HCT116 (cell line): ENCODE data around the gene FAM118B. TPM values are rescaled to one million over a fixed set of nuclear protein-coding genes. Genes with fewer than 3 reads are reported as not detected.

Source experiments
- ATAC-seq: fragments of 200-7000 bp; cut with Tn5 transposase; 2 replicates; pipeline ENCODE4 v1.9.1; 2020; ENCODE audit warnings: mild to moderate bottlenecking, moderate library complexity
- BruUV-seq: library from RNA; stranded (reverse); fragments of 400-500 nt; replicated peaks from 2 replicates; lab custom pipeline; 2021; lab: Mats Ljungman, UMichigan
- CTCF ChIA-PET: fragments of 300-600 bp; sonication (Branson Sonifier 250); formaldehyde crosslinking; loops from one replicate; lab custom pipeline; 2021; ENCODE audit warnings: antibody characterized with exemption; lab: Charles Lee
- POLR2A ChIA-PET: fragments of 300-600, 350-600 bp; sonication (Branson Sonifier 250); formaldehyde crosslinking; loops from one replicate; lab custom pipeline; 2021; ENCODE audit warnings: antibody characterized with exemption; lab: Charles Lee
- RAD21 ChIA-PET, 2 experiments: fragments of 300-600 bp; sonication (Branson Sonifier 250); formaldehyde crosslinking; loops; one replicate each; lab custom pipeline; 2023; ENCODE audit warnings: low total read pairs in 2 of 2; ENCODE audit not compliant: uncharacterized antibody in 2 of 2, unreplicated experiment in 2 of 2, low non-redundant PET in 1 of 2; lab: Charles Lee
- DNase-seq: peaks from one replicate; pipeline ENCODE4 v3.0.0-alpha.2; 2010; ENCODE audit warnings: low read depth, low spot score
- H2AFZ ChIP-seq: fragments of 200-600 bp; shearing (Covaris generic), sonication (generic); 2 replicates; pipeline ENCODE4 v1.6.1; 2017; ENCODE audit warnings: low read depth, mixed run types, mixed read lengths, antibody characterized with exemption, low read length; ENCODE audit not compliant: poor library complexity, severe bottlenecking
- H3K27ac ChIP-seq: 2 replicates; pipeline ENCODE4 v1.5.1; 2012; ENCODE audit warnings: low read depth, low read length
- H3K27me3 ChIP-seq: fragments of 200-600 bp; sonication (generic); 2 replicates; pipeline ENCODE4 v1.6.1; 2016; ENCODE audit warnings: mixed run types, low read length, mixed read lengths; ENCODE audit not compliant: insufficient read depth
- H3K36me3 ChIP-seq, 2 experiments: fragments of 200-500 bp in 1 of 2; fragments of 200-600 bp in 1 of 2; sonication (Bioruptor generic) in 1 of 2; sonication (generic) in 1 of 2; 2 replicates each; pipeline versions ENCODE4 v1.5.1 to v1.6.1; 2014 to 2016; ENCODE audit warnings: low read length in 2 of 2, inconsistent platforms in 1 of 2, mixed read lengths in 1 of 2, mixed run types in 1 of 2; ENCODE audit not compliant: insufficient read depth in 2 of 2, control insufficient read depth in 1 of 2
- H3K4me1 ChIP-seq, 2 experiments: fragments of 200-600 bp in 1 of 2; sonication (generic) in 1 of 2; 2 replicates each; pipeline versions ENCODE4 v1.5.1 to v1.6.1; 2012 to 2017; ENCODE audit warnings: low read length in 2 of 2, inconsistent platforms in 1 of 2, mild to moderate bottlenecking in 1 of 2, mixed read lengths in 1 of 2, mixed run types in 1 of 2, moderate library complexity in 1 of 2; ENCODE audit not compliant: insufficient read depth in 2 of 2, control insufficient read depth in 1 of 2
- H3K4me2 ChIP-seq: fragments of 200-600 bp; sonication (generic); 2 replicates; pipeline ENCODE4 v1.6.1; 2017; ENCODE audit warnings: mixed run types, low read length, mixed read lengths
- H3K4me3 ChIP-seq, 2 experiments: fragments of 200-600 bp in 1 of 2; sonication (generic) in 1 of 2; replicated peaks in 1 of 2; 2 replicates each; pipeline ENCODE4 v1.5.1; 2011 to 2016; ENCODE audit warnings: low read length in 2 of 2, control low read depth in 1 of 2, low read depth in 1 of 2, mild to moderate bottlenecking in 1 of 2, mixed read lengths in 1 of 2, mixed run types in 1 of 2
- H3K79me2 ChIP-seq: fragments of 200-600 bp; sonication (generic); 2 replicates; pipeline ENCODE4 v1.6.1; 2017; ENCODE audit warnings: mild to moderate bottlenecking, mixed run types, low read length, moderate library complexity, mixed read lengths; ENCODE audit not compliant: insufficient read depth
- H3K9ac ChIP-seq: fragments of 200-600 bp; sonication (generic); 2 replicates; pipeline ENCODE4 v1.6.1; 2016; ENCODE audit warnings: low read length, mixed read lengths
- H3K9me2 ChIP-seq: fragments of 200-600 bp; sonication (generic), shearing (Covaris generic); 2 replicates; pipeline ENCODE4 v1.6.1; 2017; ENCODE audit warnings: mixed run types, mild to moderate bottlenecking, moderate library complexity; ENCODE audit not compliant: insufficient read depth
- H3K9me3 ChIP-seq, 2 experiments: fragments of 200-500 bp in 1 of 2; fragments of 200-600 bp in 1 of 2; sonication (Bioruptor generic) in 1 of 2; sonication (generic) in 1 of 2; 2 replicates each; pipeline ENCODE4 v1.6.1; 2014 to 2017; ENCODE audit warnings: low read length in 2 of 2, mixed read lengths in 2 of 2, inconsistent platforms in 1 of 2, low read depth in 1 of 2, mild to moderate bottlenecking in 1 of 2, mixed run types in 1 of 2, moderate library complexity in 1 of 2; ENCODE audit not compliant: control insufficient read depth in 1 of 2, insufficient read depth in 1 of 2
- H4K20me1 ChIP-seq: fragments of 200-600 bp; sonication (generic), shearing (Covaris generic); 2 replicates; pipeline ENCODE4 v1.6.1; 2017; ENCODE audit warnings: mixed run types, mild to moderate bottlenecking, moderate library complexity; ENCODE audit not compliant: insufficient read depth
- CBX3 ChIP-seq: IDR thresholded peaks from 2 replicates; pipeline ENCODE4 v1.6.1; 2012; ENCODE audit warnings: low read depth
- EGR1 ChIP-seq: IDR thresholded peaks from 2 replicates; pipeline ENCODE4 v1.6.1; 2012; ENCODE audit warnings: low read depth
- ELF1 ChIP-seq: IDR thresholded peaks from 2 replicates; pipeline ENCODE4 v1.6.1; 2012; ENCODE audit warnings: low read depth, borderline replicate concordance
- EZH2 ChIP-seq: fragments of 200-600 bp; sonication (generic); IDR thresholded peaks from 2 replicates; pipeline ENCODE4 v1.6.1; 2017; ENCODE audit warnings: antibody characterized with exemption, mixed run types
- EZH2phosphoT487 ChIP-seq: fragments of 200-600 bp; IDR thresholded peaks from 2 replicates; pipeline ENCODE4 v1.6.1; 2018; ENCODE audit warnings: antibody characterized with exemption, borderline replicate concordance
- FOSL1 ChIP-seq: IDR thresholded peaks from 2 replicates; pipeline ENCODE4 v1.6.1; 2012; ENCODE audit warnings: low read depth
- JUND ChIP-seq: IDR thresholded peaks from 2 replicates; pipeline ENCODE4 v1.6.1; 2012
- POLR2A ChIP-seq: IDR thresholded peaks from 2 replicates; pipeline ENCODE4 v1.7.0; 2011; ENCODE audit warnings: borderline replicate concordance; ENCODE audit not compliant: insufficient read depth, insufficient read length; ENCODE audit errors: extremely low read depth
- POLR2AphosphoS5 ChIP-seq: IDR thresholded peaks from 2 replicates; pipeline ENCODE4 v1.6.1; 2011; ENCODE audit warnings: mild to moderate bottlenecking, low read depth, low read length, moderate library complexity
- RAD21 ChIP-seq: IDR thresholded peaks from 2 replicates; pipeline ENCODE4 v1.6.1; 2012; ENCODE audit warnings: low read depth, mild to moderate bottlenecking
- SIN3A ChIP-seq: IDR thresholded peaks from 2 replicates; pipeline ENCODE4 v1.6.1; 2012; ENCODE audit warnings: low read depth
- SP1 ChIP-seq: IDR thresholded peaks from 2 replicates; pipeline ENCODE4 v1.6.1; 2012; ENCODE audit warnings: low read depth
- SRF ChIP-seq: IDR thresholded peaks from 2 replicates; pipeline ENCODE4 v1.6.1; 2012; ENCODE audit warnings: low read depth
- YY1 ChIP-seq: IDR thresholded peaks from 2 replicates; pipeline ENCODE4 v1.6.1; 2011; ENCODE audit warnings: low read length, low read depth, moderate library complexity, mild to moderate bottlenecking; ENCODE audit not compliant: insufficient replicate concordance; ENCODE audit errors: extremely low read depth
- ZFX ChIP-seq: fragments of 450-650 bp; IDR thresholded peaks from 2 replicates; pipeline ENCODE4 v1.6.1; 2017
- ZNF274 ChIP-seq: fragments of 200-500 bp; sonication (Bioruptor generic); IDR thresholded peaks from 2 replicates; pipeline ENCODE4 v1.6.1; 2014; ENCODE audit warnings: mild to moderate bottlenecking, low read depth, low read length, inconsistent platforms
- intact Hi-C: fragments of 100-400 bp; cut with micrococcal nuclease; formaldehyde crosslinking; loops from 2 replicates; pipeline ENCODE4 v1.10.0; 2022
- total RNA-seq: library from RNA; stranded (reverse); gene quantifications from one replicate; pipeline ENCODE4 v1.2.1, GENCODE V29; 2021; ENCODE audit not compliant: unreplicated experiment
- TF ChIP-seq, protein P1 (sequence below): IDR thresholded peaks from 2 replicates; pipeline ENCODE4 v1.6.1; 2011; ENCODE audit warnings: mild to moderate bottlenecking, low read length, moderate library complexity; ENCODE audit not compliant: insufficient replicate concordance; ENCODE audit errors: extremely low read depth
- TF ChIP-seq, protein P2 (sequence below), 3 experiments: fragments of 200-600 bp in 1 of 3; sonication (generic) in 1 of 3; IDR thresholded peaks in 2 of 3; conservative IDR thresholded peaks in 1 of 3; 2 replicates each; pipeline ENCODE4 v1.5.1; 2012 to 2017; ENCODE audit warnings: low read depth in 2 of 3, low read length in 2 of 3, antibody characterized with exemption in 1 of 3, borderline replicate concordance in 1 of 3, control low read depth in 1 of 3, mild to moderate bottlenecking in 1 of 3, mixed read lengths in 1 of 3, mixed run types in 1 of 3, moderate library complexity in 1 of 3; ENCODE audit not compliant: insufficient read depth in 1 of 3
- TF ChIP-seq, protein P3 (sequence below): IDR thresholded peaks from 2 replicates; pipeline ENCODE4 v1.6.1; 2012

FAM118B gene
- total RNA-seq, 1 experiment from 2014 or later: 12.8 TPM

DNA sequence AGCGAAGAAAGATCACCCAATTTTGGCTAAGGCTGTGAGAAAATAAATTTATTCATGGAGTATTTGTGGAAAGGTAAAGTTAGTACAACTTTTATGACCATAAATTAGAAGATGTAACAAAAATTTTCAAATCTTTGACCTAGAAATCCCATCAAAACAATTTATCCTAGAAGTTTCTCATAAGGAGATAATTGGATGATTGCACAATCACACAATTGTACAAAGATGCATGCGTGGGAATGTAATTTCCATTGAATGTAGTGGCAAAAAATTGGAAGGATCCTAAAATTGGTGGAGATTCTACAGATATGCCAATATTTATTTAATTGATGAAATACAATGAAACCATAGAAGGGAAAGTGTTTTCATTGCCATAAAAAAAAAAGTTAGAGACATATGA, 45.6 kb downstream of the FAM118B start:
- intact Hi-C loops: no loop called here
- H3K27me3 ChIP-seq: no peaks in the 10 kb centered on the region
- DNase-seq: no peak
- no peak overlapping the region for H3K27ac ChIP-seq
- ChIA-PET CTCF (no interaction called here), POLR2A (no interaction called here), RAD21 (no interaction called here)
- no peak overlapping the region for H2AFZ ChIP-seq
- H4K20me1 ChIP-seq: no peaks in the 10 kb centered on the region
- BruUV-seq: no TSS peak
- H3K4me1 ChIP-seq: no peaks in the 10 kb centered on the region
- H3K9me2 ChIP-seq: no peaks in the 10 kb centered on the region
- H3K79me2 ChIP-seq: no peaks in the 10 kb centered on the region
- H3K36me3 ChIP-seq: peaks cover 7 to 8% of the 10 kb centered on the region in 2 experiments
- no peaks in the 10 kb centered on the region for H3K9me3 ChIP-seq
- H3K4me2 ChIP-seq: no peak overlapping the region
- no peak overlapping the region for H3K9ac ChIP-seq
- H3K4me3 ChIP-seq: no peak overlapping the region
- no peak for TF ChIP-seq POLR2AphosphoS5
- TF ChIP-seq SRF: no peak
- TF ChIP-seq, protein P1, sequence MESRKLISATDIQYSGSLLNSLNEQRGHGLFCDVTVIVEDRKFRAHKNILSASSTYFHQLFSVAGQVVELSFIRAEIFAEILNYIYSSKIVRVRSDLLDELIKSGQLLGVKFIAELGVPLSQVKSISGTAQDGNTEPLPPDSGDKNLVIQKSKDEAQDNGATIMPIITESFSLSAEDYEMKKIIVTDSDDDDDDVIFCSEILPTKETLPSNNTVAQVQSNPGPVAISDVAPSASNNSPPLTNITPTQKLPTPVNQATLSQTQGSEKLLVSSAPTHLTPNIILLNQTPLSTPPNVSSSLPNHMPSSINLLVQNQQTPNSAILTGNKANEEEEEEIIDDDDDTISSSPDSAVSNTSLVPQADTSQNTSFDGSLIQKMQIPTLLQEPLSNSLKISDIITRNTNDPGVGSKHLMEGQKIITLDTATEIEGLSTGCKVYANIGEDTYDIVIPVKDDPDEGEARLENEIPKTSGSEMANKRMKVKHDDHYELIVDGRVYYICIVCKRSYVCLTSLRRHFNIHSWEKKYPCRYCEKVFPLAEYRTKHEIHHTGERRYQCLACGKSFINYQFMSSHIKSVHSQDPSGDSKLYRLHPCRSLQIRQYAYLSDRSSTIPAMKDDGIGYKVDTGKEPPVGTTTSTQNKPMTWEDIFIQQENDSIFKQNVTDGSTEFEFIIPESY: no peak
- no peak for TF ChIP-seq ELF1
- TF ChIP-seq ZNF274: no peak
- no peak for TF ChIP-seq FOSL1
- TF ChIP-seq, all 23 proteins: peak for 0
- ATAC-seq: no peak

DNA sequence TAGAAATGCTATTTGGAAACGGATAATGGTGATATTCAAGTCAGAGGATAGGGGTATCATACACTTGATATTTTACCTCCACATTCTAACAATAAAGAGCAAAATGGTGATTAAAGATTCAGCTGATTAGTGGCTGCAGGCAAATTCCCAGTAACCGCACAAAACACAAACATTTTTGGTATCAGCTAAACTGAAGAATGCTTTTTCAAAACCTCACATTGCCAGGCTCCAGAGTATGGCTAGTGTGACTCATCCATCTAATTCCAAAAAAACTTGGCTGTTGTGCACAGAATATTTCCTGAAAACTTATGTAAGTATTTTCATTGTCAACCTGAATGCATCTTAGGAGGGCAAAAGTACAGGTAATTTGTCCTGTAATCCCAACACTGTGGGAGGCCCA, 46.2 kb downstream of the FAM118B start:
- RAD21 ChIA-PET: no interaction called here
- Histone ChIP-seq H3K9me2 (no peaks in the 10 kb centered on the region), H3K4me2 (no peak overlapping the region), H4K20me1 (no peaks in the 10 kb centered on the region), H3K27me3 (no peaks in the 10 kb centered on the region), H3K36me3 (peaks cover 13 to 15% of the 10 kb centered on the region in 2 experiments), H3K79me2 (no peaks in the 10 kb centered on the region), H3K4me1 (no peaks in the 10 kb centered on the region), H3K9ac (no peak overlapping the region), H2AFZ (no peak overlapping the region), H3K9me3 (no peaks in the 10 kb centered on the region), H3K27ac (no peak overlapping the region), H3K4me3 (no peak overlapping the region)
- POLR2A ChIA-PET: interaction anchor here (1.4 kb wide), 1 partner anchor 11 kb away, joined by 3 read pairs; the partner anchor contains the start of genes FOXRED1 and SRPRA
- no TSS peak for BruUV-seq
- no peak for DNase-seq
- intact Hi-C loops: no loop called here
- ATAC-seq: no peak
- CTCF ChIA-PET: no interaction called here
- TF ChIP-seq EGR1 (no peak), SP1 (no peak), YY1 (no peak), CBX3 (no peak), POLR2AphosphoS5 (no peak), SIN3A (no peak), ELF1 (no peak), FOSL1 (no peak), JUND (no peak), RAD21 (no peak), ZNF274 (no peak), ZFX (no peak), EZH2phosphoT487 (no peak), POLR2A (no peak), EZH2 (no peak)
- TF ChIP-seq, protein P2, sequence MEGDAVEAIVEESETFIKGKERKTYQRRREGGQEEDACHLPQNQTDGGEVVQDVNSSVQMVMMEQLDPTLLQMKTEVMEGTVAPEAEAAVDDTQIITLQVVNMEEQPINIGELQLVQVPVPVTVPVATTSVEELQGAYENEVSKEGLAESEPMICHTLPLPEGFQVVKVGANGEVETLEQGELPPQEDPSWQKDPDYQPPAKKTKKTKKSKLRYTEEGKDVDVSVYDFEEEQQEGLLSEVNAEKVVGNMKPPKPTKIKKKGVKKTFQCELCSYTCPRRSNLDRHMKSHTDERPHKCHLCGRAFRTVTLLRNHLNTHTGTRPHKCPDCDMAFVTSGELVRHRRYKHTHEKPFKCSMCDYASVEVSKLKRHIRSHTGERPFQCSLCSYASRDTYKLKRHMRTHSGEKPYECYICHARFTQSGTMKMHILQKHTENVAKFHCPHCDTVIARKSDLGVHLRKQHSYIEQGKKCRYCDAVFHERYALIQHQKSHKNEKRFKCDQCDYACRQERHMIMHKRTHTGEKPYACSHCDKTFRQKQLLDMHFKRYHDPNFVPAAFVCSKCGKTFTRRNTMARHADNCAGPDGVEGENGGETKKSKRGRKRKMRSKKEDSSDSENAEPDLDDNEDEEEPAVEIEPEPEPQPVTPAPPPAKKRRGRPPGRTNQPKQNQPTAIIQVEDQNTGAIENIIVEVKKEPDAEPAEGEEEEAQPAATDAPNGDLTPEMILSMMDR (IDR thresholded peaks at IDR 0.05 in 2 of 3, conservative IDR thresholded peaks at IDR 0.05 in 1 of 3; ENCODE audit: borderline replicate concordance in 1 of 3, insufficient read depth in 1 of 3, low read depth in 2 of 3, low read length in 2 of 3): no peak
- TF ChIP-seq, protein P3, sequence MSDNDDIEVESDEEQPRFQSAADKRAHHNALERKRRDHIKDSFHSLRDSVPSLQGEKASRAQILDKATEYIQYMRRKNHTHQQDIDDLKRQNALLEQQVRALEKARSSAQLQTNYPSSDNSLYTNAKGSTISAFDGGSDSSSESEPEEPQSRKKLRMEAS: no peak
